Endothelial cell of umbilical vein (primary cell): Measurements from ENCODE around the gene KCNMB2. TPM values are rescaled to one million over a fixed set of nuclear protein-coding genes. Genes with fewer than 3 reads are reported as not detected.

Experiments
- BruUV-seq: library from RNA; stranded (reverse); fragments of 400-500 nt; replicated peaks from 2 replicates; lab custom pipeline; 2021; lab: Mats Ljungman, UMichigan
- CTCF ChIA-PET: fragments of 300-600, 350-600 bp; sonication (Branson Sonifier 250); formaldehyde crosslinking; loops from one replicate; lab custom pipeline; 2021; ENCODE audit warnings: antibody characterized with exemption, inconsistent platforms; lab: Charles Lee
- POLR2A ChIA-PET: fragments of 300-600, 350-600 bp; sonication (Branson Sonifier 250); formaldehyde crosslinking; loops from one replicate; lab custom pipeline; 2021; ENCODE audit warnings: antibody characterized with exemption, inconsistent platforms; lab: Charles Lee
- DNase-seq: peaks from one replicate; pipeline ENCODE4 v3.0.0-alpha.2; 2011; ENCODE audit warnings: low read depth, low spot score
- FAIRE-seq: peaks from 2 replicates; lab custom pipeline; 2011; peaks lifted over from hg19 to GRCh38; lab: Jason Lieb, UNC
- H2AFZ ChIP-seq: 2 replicates; pipeline ENCODE4 v1.6.0; 2012; ENCODE audit warnings: low read depth, low read length, control low read depth, inconsistent platforms
- H3K27ac ChIP-seq: 2 replicates; pipeline ENCODE4 v1.5.1; 2011; ENCODE audit warnings: low read depth, mild to moderate bottlenecking, control low read depth, low read length, moderate library complexity; ENCODE audit not compliant: insufficient read depth
- H3K27me3 ChIP-seq, 2 experiments: 2 replicates each; pipeline versions ENCODE4 v1.6.0 to v1.6.1; 2011; ENCODE audit warnings: low read length in 2 of 2, mixed read lengths in 1 of 2; ENCODE audit not compliant: control insufficient read depth in 2 of 2, insufficient read depth in 2 of 2
- H3K36me3 ChIP-seq, 2 experiments: 2 replicates in 1 of 2; 3 replicates in 1 of 2; pipeline ENCODE4 v1.5.1; 2011; ENCODE audit warnings: low read length in 2 of 2, mild to moderate bottlenecking in 1 of 2, moderate library complexity in 1 of 2; ENCODE audit not compliant: control insufficient read depth in 2 of 2, insufficient read depth in 2 of 2; ENCODE audit errors: extremely low read depth in 1 of 2
- H3K4me1 ChIP-seq: 3 replicates; pipeline ENCODE4 v1.5.1; 2011; ENCODE audit warnings: mild to moderate bottlenecking, low read length; ENCODE audit not compliant: control insufficient read depth, insufficient read depth; ENCODE audit errors: extremely low read depth
- H3K4me2 ChIP-seq: 2 replicates; pipeline ENCODE4 v1.6.1; 2011; ENCODE audit warnings: low read length, control low read depth, mixed read lengths; ENCODE audit not compliant: insufficient read depth
- H3K4me3 ChIP-seq, 3 experiments: fragments of 200-600 bp in 1 of 3; sonication (generic), shearing (Covaris generic) in 1 of 3; replicated peaks in 1 of 3; 2 replicates each; pipeline ENCODE4 v1.5.1; 2011 to 2016; ENCODE audit warnings: control low read depth in 3 of 3, low read length in 3 of 3, mild to moderate bottlenecking in 2 of 3, inconsistent platforms in 1 of 3, low read depth in 1 of 3, moderate library complexity in 1 of 3; ENCODE audit not compliant: insufficient read depth in 1 of 3
- H3K79me2 ChIP-seq: 2 replicates; pipeline ENCODE4 v1.6.0; 2012; ENCODE audit warnings: low read length, inconsistent platforms; ENCODE audit not compliant: control insufficient read depth, insufficient read depth
- H3K9ac ChIP-seq: replicated peaks from 2 replicates; pipeline ENCODE3; 2011; ENCODE audit warnings: low read length, control low read depth; ENCODE audit not compliant: insufficient read depth; ENCODE audit errors: extremely low read depth
- H3K9me1 ChIP-seq: replicated peaks from 3 replicates; pipeline ENCODE4 v1.6.0; 2011; ENCODE audit warnings: mild to moderate bottlenecking, low read length; ENCODE audit not compliant: control insufficient read depth, insufficient read depth; ENCODE audit errors: extremely low read depth
- H3K9me3 ChIP-seq: replicated peaks from 2 replicates; pipeline ENCODE4 v1.5.1; 2012; ENCODE audit warnings: low read length, inconsistent platforms; ENCODE audit not compliant: control insufficient read depth, insufficient read depth
- H4K20me1 ChIP-seq: replicated peaks from 2 replicates; pipeline ENCODE3; 2011; ENCODE audit warnings: mild to moderate bottlenecking, low read length; ENCODE audit not compliant: control insufficient read depth, insufficient read depth; ENCODE audit errors: extremely low read depth
- CTCF ChIP-seq, 2 donors: IDR thresholded peaks; 1 replicate in 1 of 2; 2 replicates in 1 of 2; pipeline ENCODE4 v1.5.1; 2011; ENCODE audit warnings: low read length in 2 of 2, mild to moderate bottlenecking in 2 of 2, moderate library complexity in 2 of 2, control low read depth in 1 of 2, inconsistent platforms in 1 of 2, low read depth in 1 of 2; ENCODE audit not compliant: insufficient read depth in 1 of 2; ENCODE audit errors: extremely low read depth in 1 of 2
- FOS ChIP-seq: IDR thresholded peaks from 2 replicates; pipeline ENCODE4 v1.6.1; 2011; ENCODE audit warnings: mild to moderate bottlenecking, low read length, moderate library complexity, borderline replicate concordance; ENCODE audit not compliant: insufficient read depth
- GATA2 ChIP-seq: IDR thresholded peaks from 2 replicates; pipeline ENCODE4 v1.7.0; 2011; ENCODE audit warnings: low read depth, mild to moderate bottlenecking, moderate library complexity, mixed read lengths, low read length; ENCODE audit not compliant: insufficient read length, insufficient read depth
- JUN ChIP-seq: IDR thresholded peaks from 2 replicates; pipeline ENCODE4 v1.6.1; 2011; ENCODE audit warnings: borderline replicate concordance, low read depth; ENCODE audit not compliant: insufficient read length, insufficient read depth
- MYC ChIP-seq: IDR thresholded peaks from one replicate; pipeline ENCODE4 v1.6.1; 2011; ENCODE audit warnings: mild to moderate bottlenecking, low read depth, low read length
- POLR2A ChIP-seq: IDR thresholded peaks from 2 replicates; pipeline ENCODE4 v1.6.1; 2012; ENCODE audit warnings: low read depth, mild to moderate bottlenecking, control low read depth, low read length
- POLR2AphosphoS5 ChIP-seq: IDR thresholded peaks from 2 replicates; pipeline ENCODE4 v1.6.1; 2012; ENCODE audit warnings: low read depth, mild to moderate bottlenecking, control low read depth, low read length, moderate library complexity; ENCODE audit not compliant: insufficient read depth
- dilution Hi-C: fragments of 300-500 bp; cut with MboI; formaldehyde crosslinking; loops from one replicate; pipeline ENCODE4 v1.15.0; 2019; ENCODE audit warnings: low sequenced_read_pairs; ENCODE audit not compliant: extremely low pct_ligation_motif_present
- intact Hi-C: fragments of 100-400 bp; cut with micrococcal nuclease; formaldehyde crosslinking; loops from one replicate; pipeline ENCODE4 v1.10.0; 2022
- polyA plus RNA-seq, 4 experiments: library from polyadenylated mRNA; depleted of rRNA in 3 of 4; stranded (reverse) in 3 of 4; unstranded in 1 of 4; fragments of >200 nt; gene quantifications; 2 replicates each; pipeline versions ENCODE4 v1.2.1 to v1.2.3, GENCODE V29; 2011 to 2012; ENCODE audit warnings: missing spikeins in 1 of 4
- total RNA-seq: library from RNA; stranded (reverse); gene quantifications from 2 replicates; pipeline ENCODE4 v1.2.3, GENCODE V29; 2021

KCNMB2 gene
- total and polyA plus RNA-seq, 2 donors (not counting 3 experiments of a cell fraction or from before 2014, with no cell fraction given) = not detected

- Histone ChIP-seq H3K36me3 (no peaks in the 10 kb centered on the region), H3K79me2 (no peaks in the 10 kb centered on the region), H3K4me2 (no peak overlapping the region), H3K27me3 (no peaks in the 10 kb centered on the region), H3K4me1 (no peaks in the 10 kb centered on the region), H3K27ac (no peak overlapping the region), H3K9ac (no peak overlapping the region), H3K4me3 (no peak overlapping the region), H3K9me3 (no peaks in the 10 kb centered on the region), H4K20me1 (no peaks in the 10 kb centered on the region), H2AFZ (no peak overlapping the region), H3K9me1 (no peaks in the 10 kb centered on the region)
- FAIRE-seq = no peak
- intact Hi-C loops = no loop called here
- TF ChIP-seq CTCF (IDR thresholded peaks at IDR 0.05; ENCODE audit: extremely low read depth in 1 of 2, insufficient read depth in 1 of 2, low read depth in 1 of 2, low read length in 2 of 2) = no peak
- no peak for TF ChIP-seq MYC
- no peak for TF ChIP-seq POLR2AphosphoS5
- peak; percentile 13 for TF ChIP-seq FOS
- no peak for TF ChIP-seq POLR2A
- no peak for TF ChIP-seq GATA2
- TF ChIP-seq JUN = no peak
- CTCF ChIA-PET = no interaction called here
- no peak for DNase-seq
- BruUV-seq = no TSS peak
- dilution Hi-C loops = no loop called here
- POLR2A ChIA-PET = no interaction called here
These were observed 241.6 kb downstream of the KCNMB2 start for GRCh38 chr3:178777718-178778411.
